ENCODE results near the gene FOXRED2.
"Not testable (repeated sequence)": the region's sequence is repeated elsewhere in the genome, so short reads cannot be mapped to it uniquely, and the experiment has no call there.

The FOXRED2 gene

GRCh38 chr22:36506637-36507517, at the start of gene FOXRED2:
Gene FOXRED2 (minus strand): TSS chr22:36507040. CDS start chr22:36506422, 618 bp downstream.
- peak; percentile 90 for DNase-seq

GRCh38 chr22:36554098-36554497, 47.3 kb upstream of the FOXRED2 start:
- DNase-seq: no peak

- no peak for DNase-seq
Measured at GRCh38 chr22:36552289-36552688, 45.4 kb upstream of the FOXRED2 start.

- no peak for DNase-seq
Measured at GRCh38 chr22:36550701-36551495, 44.1 kb upstream of the FOXRED2 start.

GRCh38 chr22:36549033-36549432, 42.2 kb upstream of the FOXRED2 start:
- DNase-seq: no peak

GRCh38 chr22:36548606-36549005, 41.8 kb upstream of the FOXRED2 start:
- no peak for DNase-seq

- no peak for DNase-seq
Measured at GRCh38 chr22:36546932-36547331, 40.1 kb upstream of the FOXRED2 start.

GRCh38 chr22:36546092-36546804, 39.4 kb upstream of the FOXRED2 start:
- DNase-seq: peak; percentile 34

GRCh38 chr22:36544107-36544620, 37.3 kb upstream of the FOXRED2 start:
- no peak for DNase-seq

- peak; percentile 49 for DNase-seq
Measured at GRCh38 chr22:36541831-36542411, 35.1 kb upstream of the FOXRED2 start.

GRCh38 chr22:36540867-36541642, 34.2 kb upstream of the FOXRED2 start:
- DNase-seq: no peak

- no peak for DNase-seq
Measured at GRCh38 chr22:36538529-36538928, 31.7 kb upstream of the FOXRED2 start.

GRCh38 chr22:36536717-36537116, 29.9 kb upstream of the FOXRED2 start:
- no peak for DNase-seq

GRCh38 chr22:36533320-36533719, 26.5 kb upstream of the FOXRED2 start:
- DNase-seq: not testable (repeated sequence)

- no peak for DNase-seq
Measured at GRCh38 chr22:36532466-36532865, 25.6 kb upstream of the FOXRED2 start.

GRCh38 chr22:36528795-36529751, 22.2 kb upstream of the FOXRED2 start, which contains the start of gene EIF3D:
Gene EIF3D (minus strand): TSS chr22:36529166. CDS start chr22:36526121, 3,045 bp downstream.
- DNase-seq: peak; percentile 98

- no peak for DNase-seq
Measured at GRCh38 chr22:36528341-36528740, 21.5 kb upstream of the FOXRED2 start.

- no peak for DNase-seq
Measured at GRCh38 chr22:36522662-36523061, 15.8 kb upstream of the FOXRED2 start.

- DNase-seq: no peak
Measured at GRCh38 chr22:36520423-36520822, 13.6 kb upstream of the FOXRED2 start.

GRCh38 chr22:36519906-36520305, 13.1 kb upstream of the FOXRED2 start:
- not testable (repeated sequence) for DNase-seq

Data from stimulated activated CD4-positive, alpha-beta T cell treated with anti-CD3 and anti-CD28 coated beads, Interleukin-4, amount 100 ng/mL, for 1 hour (primary cell).